HepG2 (cell line): Measurements from ENCODE around the gene FAM111A. TPM values are rescaled to one million over a fixed set of nuclear protein-coding genes. Genes with fewer than 3 reads are reported as not detected.

Source experiments
- IKZF5 ChIP-seq: IDR thresholded peaks from 2 replicates; pipeline ENCODE4 v1.6.1; 2018; ENCODE audit warnings: missing genetic modification reagents, mild to moderate bottlenecking, missing compliant biosample characterization
- LCORL ChIP-seq, 2 experiments: fragments of 450-650 bp in 1 of 2; sonication (generic) in 1 of 2; formaldehyde crosslinking in 1 of 2; IDR thresholded peaks; 2 replicates each; pipeline versions ENCODE4 v1.5.0 to v1.6.1; 2017 to 2020; ENCODE audit warnings: antibody characterized with exemption in 1 of 2, missing genetic modification reagents in 1 of 2
- MTF2 ChIP-seq: sonication (generic); formaldehyde crosslinking; IDR thresholded peaks from 2 replicates; pipeline ENCODE4 v1.5.0; 2020; ENCODE audit warnings: missing genetic modification reagents, borderline replicate concordance
- PAF1 ChIP-seq: IDR thresholded peaks from 2 replicates; pipeline ENCODE4 v1.6.1; 2016; ENCODE audit warnings: missing genetic modification reagents, missing compliant biosample characterization
- RBFOX2 ChIP-seq: fragments of 200-400 bp; formaldehyde crosslinking; IDR thresholded peaks from 2 replicates; pipeline ENCODE4 v1.6.1; 2017; ENCODE audit warnings: low read depth, mild to moderate bottlenecking, low read length
- SRSF1 ChIP-seq: fragments of 200-400 bp; formaldehyde crosslinking; optimal IDR thresholded peaks from 2 replicates; pipeline ENCODE3; 2017; ENCODE audit warnings: mild to moderate bottlenecking, low read depth, low read length, moderate library complexity
- TOPORS ChIP-seq: sonication (generic); formaldehyde crosslinking; IDR thresholded peaks from 2 replicates; pipeline ENCODE4 v1.8.0; 2023; ENCODE audit warnings: mild to moderate bottlenecking, missing genetic modification reagents
- YEATS4 ChIP-seq: sonication (generic); formaldehyde crosslinking; IDR thresholded peaks from 2 replicates; pipeline ENCODE4 v1.4.0; 2020; ENCODE audit warnings: missing genetic modification reagents, borderline replicate concordance
- ZNF20 ChIP-seq: sonication (generic); formaldehyde crosslinking; IDR thresholded peaks from 2 replicates; pipeline ENCODE4 v1.4.0; 2020; ENCODE audit warnings: mild to moderate bottlenecking, moderate library complexity, missing genetic modification reagents
- ZNF235 ChIP-seq: sonication (generic); formaldehyde crosslinking; IDR thresholded peaks from 2 replicates; pipeline ENCODE4 v1.8.1; 2023; ENCODE audit warnings: mild to moderate bottlenecking, missing genetic modification reagents, borderline replicate concordance
- ZNF446 ChIP-seq: sonication (generic); formaldehyde crosslinking; IDR thresholded peaks from 2 replicates; pipeline ENCODE4 v1.5.0; 2020; ENCODE audit warnings: mild to moderate bottlenecking, missing genetic modification reagents
- ZNF777 ChIP-seq: sonication (generic); formaldehyde crosslinking; IDR thresholded peaks from 2 replicates; pipeline ENCODE4 v1.4.0; 2020; ENCODE audit warnings: missing genetic modification reagents
- ZUFSP ChIP-seq: sonication (generic); formaldehyde crosslinking; IDR thresholded peaks from 2 replicates; pipeline ENCODE4 v1.9.0; 2021; ENCODE audit warnings: missing genetic modification reagents, mild to moderate bottlenecking, borderline replicate concordance
- ZZZ3 ChIP-seq: sonication (generic); formaldehyde crosslinking; IDR thresholded peaks from 2 replicates; pipeline ENCODE4 v1.4.0; 2020; ENCODE audit warnings: missing genetic modification reagents, mild to moderate bottlenecking, borderline replicate concordance
- polyA plus RNA-seq, 8 experiments: library from polyadenylated mRNA; depleted of rRNA in 3 of 8; stranded (reverse) in 7 of 8; unstranded in 1 of 8; fragments of >200 nt; fragmentation: Illumina TruSeq in 4 of 8; extraction: Trizol in 4 of 8; gene quantifications; 2 replicates each; pipeline versions ENCODE4 v1.2.1 to v1.2.3, GENCODE V29; 2011 to 2016; ENCODE audit warnings: low read depth in 4 of 8, missing spikeins in 1 of 8, mixed read lengths in 1 of 8; ENCODE audit not compliant: insufficient read depth in 1 of 8
- total RNA-seq, 5 experiments: library from RNA; depleted of rRNA; stranded (reverse); fragments of >200 nt; fragmentation: Illumina TruSeq; extraction: Trizol; gene quantifications; 2 replicates each; pipeline ENCODE4 v1.2.3, GENCODE V29; 2016; ENCODE audit warnings: low read depth in 1 of 5
- TF ChIP-seq, protein P1 (sequence below): sonication (generic); formaldehyde crosslinking; IDR thresholded peaks from 2 replicates; pipeline ENCODE4 v1.4.0; 2020; ENCODE audit warnings: low read depth, mild to moderate bottlenecking, missing genetic modification reagents

Gene FAM111A
- total and polyA plus RNA-seq, 2 of the 13 experiments (the other 11 are each of a cell fraction or from before 2014, with no cell fraction given): 3.2 to 13.5 TPM

DNA sequence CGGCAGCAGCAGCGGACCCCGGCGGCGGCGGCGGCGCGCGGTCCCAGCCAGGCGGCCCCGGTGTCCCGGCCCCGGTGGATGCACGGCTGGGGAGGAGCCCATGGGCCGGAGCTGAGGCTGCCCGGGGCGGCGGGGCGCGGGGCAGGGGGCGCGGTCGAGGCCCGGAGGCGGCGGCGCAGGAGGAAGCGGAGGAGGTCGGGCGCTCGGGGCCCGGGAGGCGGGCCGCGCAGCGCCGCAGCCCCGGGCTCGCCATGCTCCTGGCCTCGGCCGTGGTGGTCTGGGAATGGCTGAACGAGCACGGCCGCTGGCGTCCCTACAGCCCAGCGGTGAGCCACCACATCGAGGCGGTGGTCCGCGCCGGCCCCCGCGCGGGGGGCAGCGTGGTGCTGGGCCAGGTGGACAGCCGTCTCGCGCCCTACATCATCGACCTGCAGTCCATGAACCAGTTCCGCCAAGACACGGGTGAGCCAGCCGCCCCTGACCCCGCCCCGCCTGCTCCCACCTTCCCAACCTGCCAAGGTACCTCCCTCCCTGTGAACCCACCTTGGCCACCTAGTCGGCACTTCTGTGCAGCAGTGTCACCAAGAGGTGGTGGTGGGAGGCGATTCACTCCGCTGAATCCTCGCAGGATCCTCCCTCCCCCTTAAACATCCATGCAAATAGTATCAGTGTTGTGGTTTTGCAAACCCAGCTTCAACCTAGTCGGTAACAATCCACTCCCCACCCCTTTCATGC lies 29.9 kb downstream of the FAM111A start (continued):
- TF ChIP-seq ZNF20 (CRISPR knock-in tag) (no peak), ZNF235 (CRISPR knock-in tag) (no peak), IKZF5 (CRISPR knock-in tag) (no peak), ZZZ3 (no peak), ZNF446 (CRISPR knock-in tag) (0 out of 2 replicates have a peak, but pooled peaks have one; percentile 15), ZUFSP (CRISPR knock-in tag) (no peak), ZNF777 (CRISPR knock-in tag) (peak; percentile 42; the same call in 1 of the 2 replicates), YEATS4 (CRISPR knock-in tag) (0 out of 2 replicates have a peak, but pooled peaks have one; percentile 7), RBFOX2 (peak; percentile 13; the same call in 1 of the 2 replicates), LCORL (IDR thresholded peaks at IDR 0.05) (no peak), LCORL (CRISPR knock-in tag; IDR thresholded peaks at IDR 0.05) (no peak), SRSF1 (no peak), PAF1 (CRISPR knock-in tag) (no peak), TOPORS (CRISPR knock-in tag) (peak; percentile 14; the same call in 1 of the 2 replicates), MTF2 (CRISPR knock-in tag) (no peak)
- TF ChIP-seq, protein P1, sequence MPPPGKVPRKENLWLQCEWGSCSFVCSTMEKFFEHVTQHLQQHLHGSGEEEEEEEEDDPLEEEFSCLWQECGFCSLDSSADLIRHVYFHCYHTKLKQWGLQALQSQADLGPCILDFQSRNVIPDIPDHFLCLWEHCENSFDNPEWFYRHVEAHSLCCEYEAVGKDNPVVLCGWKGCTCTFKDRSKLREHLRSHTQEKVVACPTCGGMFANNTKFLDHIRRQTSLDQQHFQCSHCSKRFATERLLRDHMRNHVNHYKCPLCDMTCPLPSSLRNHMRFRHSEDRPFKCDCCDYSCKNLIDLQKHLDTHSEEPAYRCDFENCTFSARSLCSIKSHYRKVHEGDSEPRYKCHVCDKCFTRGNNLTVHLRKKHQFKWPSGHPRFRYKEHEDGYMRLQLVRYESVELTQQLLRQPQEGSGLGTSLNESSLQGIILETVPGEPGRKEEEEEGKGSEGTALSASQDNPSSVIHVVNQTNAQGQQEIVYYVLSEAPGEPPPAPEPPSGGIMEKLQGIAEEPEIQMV (CRISPR knock-in tag): peak; percentile 9; the same call in 1 of the 2 replicates
